Glutamatergic neuron (in vitro differentiated cells): ENCODE measurements around the gene CASP2. TPM values are rescaled to one million over a fixed set of nuclear protein-coding genes. Genes with fewer than 3 reads are reported as not detected.
"Not testable (repeated sequence)": the region's sequence is repeated elsewhere in the genome, so short reads cannot be mapped to it uniquely, and the experiment has no call there.

Experiments
- DNase-seq: peaks from one replicate; pipeline ENCODE4 v3.0.0; 2022
- H3K27ac Mint-ChIP-seq: one replicate; pipeline ENCODE4 v1.8.0; 2020; ENCODE audit warnings: mild to moderate bottlenecking, mixed read lengths, inconsistent platforms; ENCODE audit not compliant: unreplicated experiment
- H3K27me3 Mint-ChIP-seq: one replicate; pipeline ENCODE4 v1.8.0; 2020; ENCODE audit warnings: mild to moderate bottlenecking, moderate library complexity, mixed read lengths, inconsistent platforms; ENCODE audit not compliant: unreplicated experiment
- H3K36me3 Mint-ChIP-seq: one replicate; pipeline ENCODE4 v1.8.0; 2020; ENCODE audit warnings: mild to moderate bottlenecking, mixed read lengths, inconsistent platforms; ENCODE audit not compliant: unreplicated experiment
- H3K4me1 Mint-ChIP-seq: one replicate; pipeline ENCODE4 v1.8.0; 2020; ENCODE audit warnings: mild to moderate bottlenecking, low read depth, mixed read lengths, inconsistent platforms; ENCODE audit not compliant: unreplicated experiment
- H3K4me3 Mint-ChIP-seq: one replicate; pipeline ENCODE4 v1.8.0; 2020; ENCODE audit warnings: mild to moderate bottlenecking, mixed read lengths, inconsistent platforms; ENCODE audit not compliant: unreplicated experiment
- H3K9me3 Mint-ChIP-seq: one replicate; pipeline ENCODE4 v1.8.0; 2020; ENCODE audit warnings: mild to moderate bottlenecking, moderate library complexity, mixed read lengths, inconsistent platforms; ENCODE audit not compliant: unreplicated experiment
- total RNA-seq: library from RNA; stranded (reverse); fragmentation: NEBNext Ultra II Directional; extraction: Animal tissue kit (Norgen Biotek cat#: 25700); gene quantifications from one replicate; pipeline ENCODE4 v1.2.1, GENCODE V29; 2021; ENCODE audit not compliant: unreplicated experiment
- TF ChIP-seq, protein P1 (sequence below): fragments of 200-600 bp; sonication (generic); IDR thresholded peaks from one replicate; pipeline ENCODE4 v1.5.0; 2021; ENCODE audit not compliant: partially characterized antibody, unreplicated experiment

CASP2 gene
- total RNA-seq, 1 donor from 2014 or later = 59.2 TPM

DNA sequence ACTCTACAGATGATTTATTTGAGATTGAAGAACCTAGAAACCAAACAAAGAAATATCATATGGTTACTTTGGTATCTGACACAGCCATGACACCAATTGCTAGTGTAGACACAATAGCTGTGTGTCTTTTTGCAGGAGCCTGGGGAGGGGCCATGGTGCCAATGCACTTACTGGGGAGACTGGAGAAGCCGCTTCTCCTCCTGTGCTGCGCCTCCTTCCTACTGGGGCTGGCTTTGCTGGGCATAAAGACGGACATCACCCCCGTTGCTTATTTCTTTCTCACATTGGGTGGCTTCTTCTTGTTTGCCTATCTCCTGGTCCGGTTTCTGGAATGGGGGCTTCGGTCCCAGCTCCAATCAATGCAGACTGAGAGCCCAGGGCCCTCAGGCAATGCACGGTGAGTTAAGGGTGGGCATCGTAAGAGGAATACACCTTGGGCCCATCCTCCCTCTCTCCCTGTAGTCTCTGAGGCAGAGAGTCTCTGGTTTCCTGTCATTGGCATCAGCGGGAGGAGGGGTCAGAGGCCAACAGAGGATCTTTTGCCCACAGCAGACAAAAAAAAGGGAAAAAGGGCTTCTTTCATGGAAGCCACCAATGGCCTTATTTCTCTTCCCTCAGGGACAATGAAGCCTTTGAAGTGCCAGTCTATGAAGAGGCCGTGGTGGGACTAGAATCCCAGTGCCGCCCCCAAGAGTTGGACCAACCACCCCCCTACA is 2.2 kb upstream of the CASP2 start:
- Mint-ChIP-seq H3K36me3 (peaks cover 10% of the 10 kb centered on the region), H3K4me1 (peaks cover 17% of the 10 kb centered on the region), H3K27me3 (peaks cover 14% of the 10 kb centered on the region), H3K27ac (no peak overlapping the region), H3K9me3 (peaks cover 9% of the 10 kb centered on the region), H3K4me3 (no peak overlapping the region)
- DNase-seq = no peak
- TF ChIP-seq, protein P1, sequence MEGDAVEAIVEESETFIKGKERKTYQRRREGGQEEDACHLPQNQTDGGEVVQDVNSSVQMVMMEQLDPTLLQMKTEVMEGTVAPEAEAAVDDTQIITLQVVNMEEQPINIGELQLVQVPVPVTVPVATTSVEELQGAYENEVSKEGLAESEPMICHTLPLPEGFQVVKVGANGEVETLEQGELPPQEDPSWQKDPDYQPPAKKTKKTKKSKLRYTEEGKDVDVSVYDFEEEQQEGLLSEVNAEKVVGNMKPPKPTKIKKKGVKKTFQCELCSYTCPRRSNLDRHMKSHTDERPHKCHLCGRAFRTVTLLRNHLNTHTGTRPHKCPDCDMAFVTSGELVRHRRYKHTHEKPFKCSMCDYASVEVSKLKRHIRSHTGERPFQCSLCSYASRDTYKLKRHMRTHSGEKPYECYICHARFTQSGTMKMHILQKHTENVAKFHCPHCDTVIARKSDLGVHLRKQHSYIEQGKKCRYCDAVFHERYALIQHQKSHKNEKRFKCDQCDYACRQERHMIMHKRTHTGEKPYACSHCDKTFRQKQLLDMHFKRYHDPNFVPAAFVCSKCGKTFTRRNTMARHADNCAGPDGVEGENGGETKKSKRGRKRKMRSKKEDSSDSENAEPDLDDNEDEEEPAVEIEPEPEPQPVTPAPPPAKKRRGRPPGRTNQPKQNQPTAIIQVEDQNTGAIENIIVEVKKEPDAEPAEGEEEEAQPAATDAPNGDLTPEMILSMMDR = no peak

DNA sequence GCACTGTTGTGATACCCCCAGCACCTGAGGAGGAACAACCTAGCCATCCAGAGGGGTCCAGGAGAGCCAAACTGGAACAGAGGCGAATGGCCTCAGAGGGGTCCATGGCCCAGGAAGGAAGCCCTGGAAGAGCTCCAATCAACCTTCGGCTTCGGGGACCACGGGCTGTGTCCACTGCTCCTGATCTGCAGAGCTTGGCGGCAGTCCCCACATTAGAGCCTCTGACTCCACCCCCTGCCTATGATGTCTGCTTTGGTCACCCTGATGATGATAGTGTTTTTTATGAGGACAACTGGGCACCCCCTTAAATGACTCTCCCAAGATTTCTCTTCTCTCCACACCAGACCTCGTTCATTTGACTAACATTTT is 1.6 kb upstream of the CASP2 start:
- H3K27me3 Mint-ChIP-seq = peaks cover 14% of the 10 kb centered on the region
- H3K36me3 Mint-ChIP-seq = peaks cover 10% of the 10 kb centered on the region
- H3K4me3 Mint-ChIP-seq = no peak overlapping the region

DNA sequence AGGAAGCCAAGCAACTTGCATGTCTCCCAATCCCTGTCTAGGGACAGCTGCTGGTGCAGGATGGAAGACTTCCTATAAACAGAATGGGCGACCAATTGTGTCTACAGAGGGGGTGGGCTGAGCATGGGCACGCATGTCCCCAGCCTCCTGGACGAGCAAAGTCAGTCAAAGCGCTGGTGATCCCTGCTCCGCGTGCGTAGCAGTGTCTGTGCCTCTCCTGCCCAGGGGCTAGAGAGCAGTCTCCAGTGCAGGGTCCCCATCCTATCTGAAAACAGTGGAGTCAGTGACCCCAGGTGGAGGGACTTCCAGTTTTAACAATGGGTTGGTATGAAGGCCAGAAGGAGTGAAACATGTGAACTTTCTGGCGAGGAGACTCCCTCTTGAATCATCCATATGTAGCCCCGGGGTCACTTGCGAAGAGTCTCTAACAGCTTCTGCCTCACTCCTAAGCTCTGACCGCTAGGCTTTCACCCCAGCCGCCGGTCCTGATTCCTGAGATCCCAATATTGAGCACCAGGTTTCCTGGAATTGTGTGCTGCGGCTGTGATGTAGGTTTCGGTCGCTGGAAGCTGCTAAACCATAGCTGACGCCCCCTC is 714 bp upstream of the CASP2 start:
- Mint-ChIP-seq H3K36me3 (peaks cover 10% of the 10 kb centered on the region), H3K4me3 (peak overlapping the region; percentile 80), H3K27me3 (peaks cover 14% of the 10 kb centered on the region), H3K27ac (peak overlapping the region; percentile 24), H3K4me1 (peaks cover 23% of the 10 kb centered on the region), H3K9me3 (peaks cover 9% of the 10 kb centered on the region)
- TF ChIP-seq, protein P1 = no peak
- DNase-seq = no peak

More for the DNA sequence above, 1.6 kb upstream of the CASP2 start:
- Mint-ChIP-seq H3K27ac (no peak overlapping the region), H3K9me3 (peaks cover 9% of the 10 kb centered on the region), H3K4me1 (peaks cover 22% of the 10 kb centered on the region)
- TF ChIP-seq, protein P1 = no peak
- DNase-seq = no peak

DNA sequence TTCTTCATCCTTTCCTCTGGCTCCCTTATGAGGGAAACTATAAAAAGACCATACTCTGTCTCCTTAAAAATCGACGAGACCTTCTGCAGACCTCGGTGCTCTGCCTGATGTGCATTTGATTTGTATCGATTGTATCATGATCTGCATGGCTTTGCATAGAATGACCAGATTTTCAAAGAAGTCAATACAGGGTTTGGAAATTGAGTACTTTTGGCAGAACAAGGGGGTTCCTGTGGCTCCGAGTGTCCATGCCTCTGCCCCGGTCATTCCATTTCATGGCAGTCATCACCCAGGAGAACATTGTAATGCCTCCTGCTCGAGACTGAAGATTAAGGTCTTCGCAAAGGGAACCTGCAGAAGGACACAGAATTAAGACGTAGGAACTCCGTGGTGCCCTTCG is 685 bp downstream of the CASP2 start:
- Mint-ChIP-seq H3K36me3 (peaks cover 10% of the 10 kb centered on the region), H3K9me3 (peaks cover 9% of the 10 kb centered on the region), H3K27ac (peak overlapping the region; percentile 96), H3K4me1 (peaks cover 19% of the 10 kb centered on the region), H3K27me3 (peaks cover 14% of the 10 kb centered on the region), H3K4me3 (peak overlapping the region; percentile 90)
- TF ChIP-seq, protein P1 = no peak
- no peak for DNase-seq

DNA sequence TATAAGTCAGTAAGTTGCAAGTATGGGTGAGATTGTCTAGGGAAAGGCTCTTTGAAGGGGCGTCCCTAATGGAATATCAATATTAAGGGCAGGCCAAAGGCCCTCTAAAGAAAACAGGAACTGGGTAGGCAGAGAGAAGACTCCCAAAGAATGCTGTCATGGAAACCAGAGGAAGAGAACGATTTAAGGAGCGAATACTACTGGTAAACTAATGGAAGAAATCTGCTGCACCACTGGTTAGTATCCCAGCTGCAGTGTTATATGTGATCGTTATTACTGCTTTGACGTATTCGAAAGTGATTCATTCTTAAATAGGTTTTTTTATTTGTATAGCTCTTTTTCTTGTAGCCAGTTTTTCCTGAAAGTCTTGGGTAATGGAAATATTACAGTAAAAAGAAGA is 1.3 kb downstream of the CASP2 start:
- DNase-seq = no peak
- H3K4me3 Mint-ChIP-seq = peak overlapping the region; percentile 90
- peaks cover 9% of the 10 kb centered on the region for H3K9me3 Mint-ChIP-seq
- peaks cover 10% of the 10 kb centered on the region for H3K36me3 Mint-ChIP-seq
- TF ChIP-seq, protein P1 = no peak
- H3K27ac Mint-ChIP-seq = peak overlapping the region; percentile 96
- peaks cover 12% of the 10 kb centered on the region for H3K27me3 Mint-ChIP-seq
- peaks cover 15% of the 10 kb centered on the region for H3K4me1 Mint-ChIP-seq

DNA sequence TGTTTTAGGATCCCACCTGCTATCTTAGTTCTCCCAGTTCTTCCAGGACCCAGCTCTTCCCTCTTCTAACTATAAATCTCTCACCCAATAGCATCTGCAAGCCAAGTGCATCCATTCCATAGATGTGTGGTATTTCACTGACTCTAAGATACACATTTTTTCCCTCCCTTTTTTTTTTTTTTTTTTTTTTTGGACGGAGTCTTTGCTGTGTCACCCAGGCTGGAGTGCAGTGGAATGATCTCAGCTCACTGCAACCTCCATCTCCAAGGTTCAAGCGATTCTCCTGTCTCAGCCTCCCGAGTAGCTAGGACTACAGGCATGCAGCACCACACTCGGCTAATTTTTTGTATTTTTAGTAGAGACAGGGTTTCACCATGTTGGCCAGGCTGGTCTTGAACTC is 1.7 kb downstream of the CASP2 start:
- H3K27me3 Mint-ChIP-seq, H3K9me3 Mint-ChIP-seq, DNase-seq: not testable (repeated sequence)
- peaks cover 10% of the 10 kb centered on the region for H3K36me3 Mint-ChIP-seq
- H3K4me3 Mint-ChIP-seq = peak overlapping the region; percentile 90
- peak overlapping the region; percentile 21 for H3K27ac Mint-ChIP-seq
- H3K4me1 Mint-ChIP-seq = peaks cover 15% of the 10 kb centered on the region
